Measurements from ENCODE around the gene PCSK4.
A peak's percentile ranks its signal among the peaks of the same experiment; 100 is the strongest.
"Not testable (repeated sequence)": the region's sequence is repeated elsewhere in the genome, so short reads cannot be mapped to it uniquely, and the experiment has no call there.

Gene PCSK4

GRCh38 chr19:1486720-1487575 is 3.2 kb downstream of the PCSK4 start:
- no peak for DNase-seq

- no peak for DNase-seq
These were observed 6.1 kb downstream of the PCSK4 start for GRCh38 chr19:1483979-1484428.

GRCh38 chr19:1483131-1483978 is 6.8 kb downstream of the PCSK4 start:
- DNase-seq = no peak

GRCh38 chr19:1482361-1483130 is 7.6 kb downstream of the PCSK4 start:
- no peak for DNase-seq

- no peak for DNase-seq
These were observed 8.2 kb downstream of the PCSK4 start for GRCh38 chr19:1481893-1482360.

- DNase-seq = no peak
These were observed 8.8 kb downstream of the PCSK4 start for GRCh38 chr19:1481224-1481892.

GRCh38 chr19:1478934-1479707 is 11.0 kb downstream of the PCSK4 start, which contains the start of gene C19orf25:
TSS of gene C19orf25 (minus strand) at chr19:1479215. CDS start at chr19:1478903, 312 bp downstream.
- DNase-seq = peak; percentile 88

GRCh38 chr19:1477056-1477455 is 13.1 kb downstream of the PCSK4 start:
- DNase-seq = not testable (repeated sequence)

GRCh38 chr19:1475751-1476437 is 14.3 kb downstream of the PCSK4 start:
- DNase-seq = no peak

- no peak for DNase-seq
These were observed 15.3 kb downstream of the PCSK4 start for GRCh38 chr19:1474765-1475351.

GRCh38 chr19:1474011-1474764 is 16.0 kb downstream of the PCSK4 start:
- DNase-seq = no peak

GRCh38 chr19:1473085-1473851 is 16.9 kb downstream of the PCSK4 start:
- no peak for DNase-seq

GRCh38 chr19:1472231-1473084 is 17.7 kb downstream of the PCSK4 start:
- DNase-seq = no peak

- no peak for DNase-seq
These were observed 18.5 kb downstream of the PCSK4 start for GRCh38 chr19:1471515-1472160.

- DNase-seq = no peak
These were observed 19.1 kb downstream of the PCSK4 start for GRCh38 chr19:1471010-1471514.

GRCh38 chr19:1470305-1471009 is 19.7 kb downstream of the PCSK4 start:
- no peak for DNase-seq

- no peak for DNase-seq
These were observed 20.2 kb downstream of the PCSK4 start for GRCh38 chr19:1470055-1470304.
